Ishikawa (cell line): ENCODE data around the gene PNRC2.

ENCODE experiments used
- CEBPB ChIP-seq: IDR thresholded peaks from 2 replicates; pipeline ENCODE4 v1.6.1; 2012
- CREB1 ChIP-seq: IDR thresholded peaks from 2 replicates; pipeline ENCODE4 v1.6.1; 2012; ENCODE audit warnings: low read depth
- EGR1 ChIP-seq: IDR thresholded peaks from 2 replicates; pipeline ENCODE4 v1.6.1; 2012
- EP300 ChIP-seq: IDR thresholded peaks from 2 replicates; pipeline ENCODE4 v1.6.1; 2012; ENCODE audit warnings: borderline replicate concordance
- FOXM1 ChIP-seq: IDR thresholded peaks from 2 replicates; pipeline ENCODE4 v1.6.1; 2012; ENCODE audit warnings: low read depth, borderline replicate concordance
- MAX ChIP-seq: IDR thresholded peaks from 2 replicates; pipeline ENCODE4 v1.6.1; 2012
- NFIC ChIP-seq: IDR thresholded peaks from 2 replicates; pipeline ENCODE4 v1.6.1; 2012
- RAD21 ChIP-seq: IDR thresholded peaks from 2 replicates; pipeline ENCODE4 v1.6.1; 2012; ENCODE audit warnings: low read depth
- REST ChIP-seq: IDR thresholded peaks from 2 replicates; pipeline ENCODE4 v1.6.1; 2012; ENCODE audit warnings: low read depth, mild to moderate bottlenecking
- TAF1 ChIP-seq: IDR thresholded peaks from 2 replicates; pipeline ENCODE4 v1.6.1; 2012; ENCODE audit warnings: low read depth, mild to moderate bottlenecking
- TCF12 ChIP-seq: IDR thresholded peaks from 2 replicates; pipeline ENCODE4 v1.6.1; 2012; ENCODE audit warnings: low read depth
- TEAD4 ChIP-seq: IDR thresholded peaks from 2 replicates; pipeline ENCODE4 v1.6.1; 2012
- USF1 ChIP-seq: IDR thresholded peaks from 2 replicates; pipeline ENCODE4 v1.6.1; 2012
- YY1 ChIP-seq: IDR thresholded peaks from 2 replicates; pipeline ENCODE4 v1.6.1; 2012; ENCODE audit warnings: low read depth
- ZBTB7A ChIP-seq: IDR thresholded peaks from 2 replicates; pipeline ENCODE4 v1.6.1; 2012; ENCODE audit warnings: low read depth

Gene PNRC2

GRCh38 chr1:23984417-23985186, 25.0 kb downstream of the PNRC2 start:
- TF ChIP-seq TAF1 (no peak), EGR1 (no peak), FOXM1 (no peak), ZBTB7A (no peak), CREB1 (no peak), TEAD4 (peak; percentile 55; the same call in 1 of the 2 replicates), CEBPB (no peak), MAX (no peak), YY1 (no peak), USF1 (no peak), NFIC (peak; percentile 79), EP300 (no peak), TCF12 (0 out of 2 replicates have a peak, but pooled peaks have one; percentile 15), RAD21 (no peak), REST (no peak)

- no peak for TF ChIP-seq RAD21
- TF ChIP-seq YY1: no peak
- TF ChIP-seq TCF12: no peak
Measured at GRCh38 chr1:23989263-23989662, 29.6 kb downstream of the PNRC2 start.

- TF ChIP-seq TCF12 (no peak), FOXM1 (no peak), CEBPB (no peak), MAX (no peak)
Measured at GRCh38 chr1:23995431-23995837, 35.8 kb downstream of the PNRC2 start.

GRCh38 chr1:23996700-23997229, 37.1 kb downstream of the PNRC2 start:
- TF ChIP-seq NFIC (no peak), FOXM1 (no peak), EP300 (no peak), TCF12 (no peak), CREB1 (no peak), REST (no peak), YY1 (no peak), EGR1 (no peak), ZBTB7A (no peak)

- TF ChIP-seq USF1 (no peak), CREB1 (no peak), YY1 (no peak), NFIC (no peak), EGR1 (no peak), MAX (no peak), EP300 (no peak), TCF12 (no peak), REST (no peak), CEBPB (no peak), ZBTB7A (no peak), TEAD4 (no peak), FOXM1 (no peak), TAF1 (no peak), RAD21 (no peak)
Measured at GRCh38 chr1:23997812-23998211, 38.2 kb downstream of the PNRC2 start.
